Measurements from ENCODE around the gene CLDN1.
A peak's percentile ranks its signal among the peaks of the same experiment; 100 is the strongest.

The CLDN1 gene, protein sequence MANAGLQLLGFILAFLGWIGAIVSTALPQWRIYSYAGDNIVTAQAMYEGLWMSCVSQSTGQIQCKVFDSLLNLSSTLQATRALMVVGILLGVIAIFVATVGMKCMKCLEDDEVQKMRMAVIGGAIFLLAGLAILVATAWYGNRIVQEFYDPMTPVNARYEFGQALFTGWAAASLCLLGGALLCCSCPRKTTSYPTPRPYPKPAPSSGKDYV

GRCh38 chr3:190321789-190322603 lies at the start of gene CLDN1:
TSS of gene CLDN1 (minus strand) at chr3:190322446. CDS start at chr3:190322206, 240 bp downstream.
- Histone ChIP-seq H3K9me3 (ENCODE audit: control insufficient read depth, insufficient read depth, low read length) (no peaks in the 10 kb centered on the region), H3K36me3 (ENCODE audit: control insufficient read depth, insufficient read depth, low read length) (no peaks in the 10 kb centered on the region), H3K4me1 (ENCODE audit: control insufficient read depth, insufficient read depth, low read length) (peaks cover 4% of the 10 kb centered on the region; the same call in 1 of the 2 replicates), H3K27ac (ENCODE audit: low read length) (no peak within 1 kb of the TSS), H3K27me3 (ENCODE audit: control insufficient read depth, insufficient read depth, low read length) (peaks cover 2% of the 10 kb centered on the region; the same call in 1 of the 2 replicates), H3K4me3 (ENCODE audit: low read length) (peak within 1 kb of the TSS; percentile 76)
- peak; percentile 63 for DNase-seq (ENCODE audit: low read depth, low spot score)
- WGBS (ENCODE audit: insufficient coverage, insufficient read length): no CpG with 5 or more reads among the region's 64 CpGs

- H3K9me3 ChIP-seq (ENCODE audit: control insufficient read depth, insufficient read depth, low read length): no peaks in the 10 kb centered on the region
- no peaks in the 10 kb centered on the region for H3K27me3 ChIP-seq (ENCODE audit: control insufficient read depth, insufficient read depth, low read length)
- no peak overlapping the region for H3K27ac ChIP-seq (ENCODE audit: low read length)
- no peaks in the 10 kb centered on the region for H3K36me3 ChIP-seq (ENCODE audit: control insufficient read depth, insufficient read depth, low read length)
- DNase-seq (ENCODE audit: low read depth, low spot score): no peak
- WGBS (ENCODE audit: insufficient coverage, insufficient read length): no CpG with 5 or more reads among the region's 2 CpGs
- no peak overlapping the region for H3K4me3 ChIP-seq (ENCODE audit: low read length)
- H3K4me1 ChIP-seq (ENCODE audit: control insufficient read depth, insufficient read depth, low read length): no peaks in the 10 kb centered on the region
These were observed 48.9 kb upstream of the CLDN1 start for GRCh38 chr3:190371152-190371551.

GRCh38 chr3:190370369-190370768 lies 48.1 kb upstream of the CLDN1 start:
- Histone ChIP-seq H3K4me3 (ENCODE audit: low read length) (no peak overlapping the region), H3K4me1 (ENCODE audit: control insufficient read depth, insufficient read depth, low read length) (no peaks in the 10 kb centered on the region), H3K9me3 (ENCODE audit: control insufficient read depth, insufficient read depth, low read length) (no peaks in the 10 kb centered on the region), H3K36me3 (ENCODE audit: control insufficient read depth, insufficient read depth, low read length) (no peaks in the 10 kb centered on the region), H3K27me3 (ENCODE audit: control insufficient read depth, insufficient read depth, low read length) (no peaks in the 10 kb centered on the region), H3K27ac (ENCODE audit: low read length) (no peak overlapping the region)
- WGBS (ENCODE audit: insufficient coverage, insufficient read length): no CpG with 5 or more reads among the region's 2 CpGs
- DNase-seq (ENCODE audit: low read depth, low spot score): no peak

- Histone ChIP-seq H3K27ac (ENCODE audit: low read length) (no peak overlapping the region), H3K36me3 (ENCODE audit: control insufficient read depth, insufficient read depth, low read length) (no peaks in the 10 kb centered on the region), H3K9me3 (ENCODE audit: control insufficient read depth, insufficient read depth, low read length) (no peaks in the 10 kb centered on the region), H3K4me1 (ENCODE audit: control insufficient read depth, insufficient read depth, low read length) (no peaks in the 10 kb centered on the region), H3K27me3 (ENCODE audit: control insufficient read depth, insufficient read depth, low read length) (no peaks in the 10 kb centered on the region), H3K4me3 (ENCODE audit: low read length) (no peak overlapping the region)
- no CpG with 5 or more reads among the region's 5 CpGs for WGBS (ENCODE audit: insufficient coverage, insufficient read length)
- no peak for DNase-seq (ENCODE audit: low read depth, low spot score)
These were observed 47.5 kb upstream of the CLDN1 start for GRCh38 chr3:190369668-190370295.

DNA sequence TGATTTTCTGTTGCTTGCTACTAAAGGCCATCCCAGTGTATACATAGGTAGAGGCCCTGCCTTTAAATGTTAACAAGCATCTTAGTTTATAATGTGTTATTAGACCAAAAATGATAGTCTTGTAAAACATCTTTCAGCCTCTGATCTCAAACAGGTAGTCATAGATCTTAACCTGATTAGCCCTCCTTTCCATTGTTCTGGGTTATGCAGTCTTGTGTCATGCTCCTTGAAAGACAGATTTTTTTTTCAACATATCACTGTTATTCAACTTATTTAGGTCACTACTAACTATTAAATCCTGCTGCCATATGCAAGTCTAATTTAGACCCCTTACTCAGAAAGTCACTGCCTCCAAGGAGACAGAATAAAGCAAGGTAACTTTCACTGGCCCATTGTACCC lies 46.6 kb upstream of the CLDN1 start:
- no peak for DNase-seq (ENCODE audit: low read depth, low spot score)
- Histone ChIP-seq H3K4me1 (ENCODE audit: control insufficient read depth, insufficient read depth, low read length) (no peaks in the 10 kb centered on the region; the same call in 1 of the 2 replicates), H3K27me3 (ENCODE audit: control insufficient read depth, insufficient read depth, low read length) (no peaks in the 10 kb centered on the region), H3K27ac (ENCODE audit: low read length) (no peak overlapping the region), H3K9me3 (ENCODE audit: control insufficient read depth, insufficient read depth, low read length) (no peaks in the 10 kb centered on the region), H3K36me3 (ENCODE audit: control insufficient read depth, insufficient read depth, low read length) (no peaks in the 10 kb centered on the region), H3K4me3 (ENCODE audit: low read length) (no peak overlapping the region)

- H3K9me3 ChIP-seq (ENCODE audit: control insufficient read depth, insufficient read depth, low read length): no peaks in the 10 kb centered on the region
- no peak overlapping the region for H3K4me3 ChIP-seq (ENCODE audit: low read length)
- H3K27ac ChIP-seq (ENCODE audit: low read length): no peak overlapping the region
- H3K36me3 ChIP-seq (ENCODE audit: control insufficient read depth, insufficient read depth, low read length): no peaks in the 10 kb centered on the region
- DNase-seq (ENCODE audit: low read depth, low spot score): no peak
- H3K27me3 ChIP-seq (ENCODE audit: control insufficient read depth, insufficient read depth, low read length): no peaks in the 10 kb centered on the region
- no peaks in the 10 kb centered on the region; the same call in 1 of the 2 replicates for H3K4me1 ChIP-seq (ENCODE audit: control insufficient read depth, insufficient read depth, low read length)
- no CpG with 5 or more reads among the region's 2 CpGs for WGBS (ENCODE audit: insufficient coverage, insufficient read length)
These were observed 43.9 kb upstream of the CLDN1 start for GRCh38 chr3:190366133-190366532.

DNA sequence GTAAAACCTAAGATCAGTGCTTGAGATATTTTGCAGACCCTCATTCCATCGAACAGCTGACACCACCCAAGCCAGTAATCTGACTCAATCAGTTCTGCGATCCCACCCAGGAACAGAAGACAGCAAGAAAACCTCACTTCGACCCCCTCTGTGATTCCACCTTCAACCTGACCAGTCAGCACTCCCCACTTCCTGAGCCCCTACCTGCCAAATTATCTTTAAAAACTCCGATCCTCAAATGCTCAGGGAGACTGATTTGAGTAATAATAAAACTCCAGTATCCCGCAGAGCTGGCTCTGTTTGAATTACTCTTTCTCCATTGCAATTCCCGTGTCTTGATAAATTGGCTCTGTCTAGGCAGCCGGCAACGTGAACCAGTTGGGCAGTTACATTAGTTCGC lies 40.0 kb upstream of the CLDN1 start:
- Histone ChIP-seq H3K4me3 (ENCODE audit: low read length) (no peak overlapping the region), H3K27me3 (ENCODE audit: control insufficient read depth, insufficient read depth, low read length) (no peaks in the 10 kb centered on the region), H3K27ac (ENCODE audit: low read length) (no peak overlapping the region), H3K9me3 (ENCODE audit: control insufficient read depth, insufficient read depth, low read length) (no peaks in the 10 kb centered on the region), H3K36me3 (ENCODE audit: control insufficient read depth, insufficient read depth, low read length) (no peaks in the 10 kb centered on the region), H3K4me1 (ENCODE audit: control insufficient read depth, insufficient read depth, low read length) (no peaks in the 10 kb centered on the region; the same call in 1 of the 2 replicates)
- no peak for DNase-seq (ENCODE audit: low read depth, low spot score)
- no CpG with 5 or more reads among the region's 9 CpGs for WGBS (ENCODE audit: insufficient coverage, insufficient read length)

GRCh38 chr3:190361791-190362190 lies 39.5 kb upstream of the CLDN1 start:
- Histone ChIP-seq H3K27me3 (ENCODE audit: control insufficient read depth, insufficient read depth, low read length) (no peaks in the 10 kb centered on the region), H3K27ac (ENCODE audit: low read length) (no peak overlapping the region), H3K4me1 (ENCODE audit: control insufficient read depth, insufficient read depth, low read length) (no peaks in the 10 kb centered on the region; the same call in 1 of the 2 replicates), H3K9me3 (ENCODE audit: control insufficient read depth, insufficient read depth, low read length) (no peaks in the 10 kb centered on the region), H3K4me3 (ENCODE audit: low read length) (no peak overlapping the region), H3K36me3 (ENCODE audit: control insufficient read depth, insufficient read depth, low read length) (no peaks in the 10 kb centered on the region)
- DNase-seq (ENCODE audit: low read depth, low spot score): no peak
- no CpG with 5 or more reads among the region's 1 CpG for WGBS (ENCODE audit: insufficient coverage, insufficient read length)

GRCh38 chr3:190360228-190360627 lies 38.0 kb upstream of the CLDN1 start:
- H3K4me3 ChIP-seq (ENCODE audit: low read length): no peak overlapping the region
- no peak for DNase-seq (ENCODE audit: low read depth, low spot score)
- no peaks in the 10 kb centered on the region for H3K9me3 ChIP-seq (ENCODE audit: control insufficient read depth, insufficient read depth, low read length)
- H3K36me3 ChIP-seq (ENCODE audit: control insufficient read depth, insufficient read depth, low read length): no peaks in the 10 kb centered on the region
- H3K4me1 ChIP-seq (ENCODE audit: control insufficient read depth, insufficient read depth, low read length): no peaks in the 10 kb centered on the region; the same call in 1 of the 2 replicates
- H3K27me3 ChIP-seq (ENCODE audit: control insufficient read depth, insufficient read depth, low read length): no peaks in the 10 kb centered on the region
- WGBS (ENCODE audit: insufficient coverage, insufficient read length): no CpG with 5 or more reads among the region's 2 CpGs
- H3K27ac ChIP-seq (ENCODE audit: low read length): no peak overlapping the region

GRCh38 chr3:190359813-190360212 lies 37.6 kb upstream of the CLDN1 start:
- no peaks in the 10 kb centered on the region for H3K36me3 ChIP-seq (ENCODE audit: control insufficient read depth, insufficient read depth, low read length)
- DNase-seq (ENCODE audit: low read depth, low spot score): no peak
- H3K4me1 ChIP-seq (ENCODE audit: control insufficient read depth, insufficient read depth, low read length): no peaks in the 10 kb centered on the region; the same call in 1 of the 2 replicates
- H3K27ac ChIP-seq (ENCODE audit: low read length): no peak overlapping the region
- no CpG with 5 or more reads among the region's 2 CpGs for WGBS (ENCODE audit: insufficient coverage, insufficient read length)
- no peak overlapping the region for H3K4me3 ChIP-seq (ENCODE audit: low read length)
- H3K9me3 ChIP-seq (ENCODE audit: control insufficient read depth, insufficient read depth, low read length): no peaks in the 10 kb centered on the region
- H3K27me3 ChIP-seq (ENCODE audit: control insufficient read depth, insufficient read depth, low read length): no peaks in the 10 kb centered on the region

Data from iPS DF 6.9 (cell line).